ENCODE measurements around the gene CYLD.

Gene CYLD

DNA sequence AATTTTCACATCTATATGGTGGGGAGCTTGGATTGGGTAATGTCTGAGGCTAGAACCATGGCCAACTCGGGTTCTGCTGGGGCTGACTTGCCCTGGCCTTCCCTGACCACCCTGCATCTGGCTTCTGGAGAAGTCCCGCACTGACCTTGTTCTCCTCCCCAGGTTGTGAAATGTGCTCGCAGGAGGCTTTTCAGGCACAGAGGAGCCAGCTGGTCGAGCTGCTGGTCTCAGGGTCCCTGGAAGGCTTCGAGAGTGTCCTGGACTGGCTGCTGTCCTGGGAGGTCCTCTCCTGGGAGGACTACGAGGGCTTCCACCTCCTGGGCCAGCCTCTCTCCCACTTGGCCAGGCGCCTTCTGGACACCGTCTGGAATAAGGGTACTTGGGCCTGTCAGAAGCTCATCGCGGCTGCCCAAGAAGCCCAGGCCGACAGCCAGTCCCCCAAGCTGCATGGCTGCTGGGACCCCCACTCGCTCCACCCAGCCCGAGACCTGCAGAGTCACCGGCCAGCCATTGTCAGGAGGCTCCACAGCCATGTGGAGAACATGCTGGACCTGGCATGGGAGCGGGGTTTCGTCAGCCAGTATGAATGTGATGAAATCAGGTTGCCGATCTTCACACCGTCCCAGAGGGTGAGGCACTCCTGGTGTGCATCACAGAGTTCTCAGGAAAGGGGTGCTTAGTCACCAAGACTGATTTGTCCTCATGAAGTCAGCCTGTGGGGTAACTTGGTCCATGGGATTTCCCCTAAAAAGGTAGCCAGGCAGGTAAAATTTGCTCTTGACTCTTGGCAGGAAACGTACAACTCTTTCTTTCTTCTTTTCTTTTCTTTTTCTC is 42.3 kb upstream of the CYLD start:
- Histone ChIP-seq H3K4me3 (replicated peaks; ENCODE audit: insufficient read depth, low read length) (no peak overlapping the region), H3K27ac (replicated peaks) (no peak overlapping the region), H3K27me3 (ENCODE audit: insufficient read depth, poor library complexity, severe bottlenecking) (no peaks in the 10 kb centered on the region)
- DNase-seq (ENCODE audit: low read depth in 1 of 2, low spot score in 1 of 2): peak; percentile 52 to 82
- TF ChIP-seq, protein P1, sequence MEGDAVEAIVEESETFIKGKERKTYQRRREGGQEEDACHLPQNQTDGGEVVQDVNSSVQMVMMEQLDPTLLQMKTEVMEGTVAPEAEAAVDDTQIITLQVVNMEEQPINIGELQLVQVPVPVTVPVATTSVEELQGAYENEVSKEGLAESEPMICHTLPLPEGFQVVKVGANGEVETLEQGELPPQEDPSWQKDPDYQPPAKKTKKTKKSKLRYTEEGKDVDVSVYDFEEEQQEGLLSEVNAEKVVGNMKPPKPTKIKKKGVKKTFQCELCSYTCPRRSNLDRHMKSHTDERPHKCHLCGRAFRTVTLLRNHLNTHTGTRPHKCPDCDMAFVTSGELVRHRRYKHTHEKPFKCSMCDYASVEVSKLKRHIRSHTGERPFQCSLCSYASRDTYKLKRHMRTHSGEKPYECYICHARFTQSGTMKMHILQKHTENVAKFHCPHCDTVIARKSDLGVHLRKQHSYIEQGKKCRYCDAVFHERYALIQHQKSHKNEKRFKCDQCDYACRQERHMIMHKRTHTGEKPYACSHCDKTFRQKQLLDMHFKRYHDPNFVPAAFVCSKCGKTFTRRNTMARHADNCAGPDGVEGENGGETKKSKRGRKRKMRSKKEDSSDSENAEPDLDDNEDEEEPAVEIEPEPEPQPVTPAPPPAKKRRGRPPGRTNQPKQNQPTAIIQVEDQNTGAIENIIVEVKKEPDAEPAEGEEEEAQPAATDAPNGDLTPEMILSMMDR (IDR thresholded peaks at IDR 0.05; ENCODE audit: insufficient read depth, low read length): no peak
- no peak for TF ChIP-seq SPI1 (IDR thresholded peaks at IDR 0.05; ENCODE audit: borderline replicate concordance, low read depth)
- TF ChIP-seq, protein P2, sequence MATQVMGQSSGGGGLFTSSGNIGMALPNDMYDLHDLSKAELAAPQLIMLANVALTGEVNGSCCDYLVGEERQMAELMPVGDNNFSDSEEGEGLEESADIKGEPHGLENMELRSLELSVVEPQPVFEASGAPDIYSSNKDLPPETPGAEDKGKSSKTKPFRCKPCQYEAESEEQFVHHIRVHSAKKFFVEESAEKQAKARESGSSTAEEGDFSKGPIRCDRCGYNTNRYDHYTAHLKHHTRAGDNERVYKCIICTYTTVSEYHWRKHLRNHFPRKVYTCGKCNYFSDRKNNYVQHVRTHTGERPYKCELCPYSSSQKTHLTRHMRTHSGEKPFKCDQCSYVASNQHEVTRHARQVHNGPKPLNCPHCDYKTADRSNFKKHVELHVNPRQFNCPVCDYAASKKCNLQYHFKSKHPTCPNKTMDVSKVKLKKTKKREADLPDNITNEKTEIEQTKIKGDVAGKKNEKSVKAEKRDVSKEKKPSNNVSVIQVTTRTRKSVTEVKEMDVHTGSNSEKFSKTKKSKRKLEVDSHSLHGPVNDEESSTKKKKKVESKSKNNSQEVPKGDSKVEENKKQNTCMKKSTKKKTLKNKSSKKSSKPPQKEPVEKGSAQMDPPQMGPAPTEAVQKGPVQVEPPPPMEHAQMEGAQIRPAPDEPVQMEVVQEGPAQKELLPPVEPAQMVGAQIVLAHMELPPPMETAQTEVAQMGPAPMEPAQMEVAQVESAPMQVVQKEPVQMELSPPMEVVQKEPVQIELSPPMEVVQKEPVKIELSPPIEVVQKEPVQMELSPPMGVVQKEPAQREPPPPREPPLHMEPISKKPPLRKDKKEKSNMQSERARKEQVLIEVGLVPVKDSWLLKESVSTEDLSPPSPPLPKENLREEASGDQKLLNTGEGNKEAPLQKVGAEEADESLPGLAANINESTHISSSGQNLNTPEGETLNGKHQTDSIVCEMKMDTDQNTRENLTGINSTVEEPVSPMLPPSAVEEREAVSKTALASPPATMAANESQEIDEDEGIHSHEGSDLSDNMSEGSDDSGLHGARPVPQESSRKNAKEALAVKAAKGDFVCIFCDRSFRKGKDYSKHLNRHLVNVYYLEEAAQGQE (IDR thresholded peaks at IDR 0.05; ENCODE audit: insufficient replicate concordance, low read depth): no peak
- TF ChIP-seq GABPA (IDR thresholded peaks at IDR 0.05; ENCODE audit: low read depth): no peak
- no peak for TF ChIP-seq POLR2AphosphoS5 (IDR thresholded peaks at IDR 0.05; ENCODE audit: low read depth)

DNA sequence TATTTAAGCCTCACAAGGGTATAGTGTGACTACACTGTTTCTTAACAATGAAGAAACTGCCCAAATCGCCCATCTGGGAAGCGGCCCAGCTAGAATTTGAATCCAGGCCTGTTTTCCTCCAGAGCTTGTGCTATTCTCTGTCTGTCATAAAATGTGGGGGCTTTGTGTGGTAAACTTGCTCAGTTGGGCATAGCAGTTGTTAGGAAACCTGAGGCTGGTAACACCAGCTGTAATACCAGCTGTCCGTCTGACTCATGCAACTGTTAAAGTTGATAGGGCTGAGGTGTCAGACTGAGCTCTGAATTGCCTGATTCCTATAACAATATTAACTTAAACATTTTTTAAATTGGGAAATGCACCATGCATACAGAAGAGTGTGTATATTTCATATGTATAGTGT is 39.2 kb upstream of the CYLD start:
- peak in 1 of 2 experiments; percentile 23 for DNase-seq (ENCODE audit: low read depth in 1 of 2, low spot score in 1 of 2)
- TF ChIP-seq GABPA (IDR thresholded peaks at IDR 0.05; ENCODE audit: low read depth) (no peak), POLR2AphosphoS5 (IDR thresholded peaks at IDR 0.05; ENCODE audit: low read depth) (no peak)
- TF ChIP-seq, protein P1 (IDR thresholded peaks at IDR 0.05; ENCODE audit: insufficient read depth, low read length): no peak
- Histone ChIP-seq H3K4me3 (replicated peaks; ENCODE audit: insufficient read depth, low read length) (no peak overlapping the region), H3K27ac (replicated peaks) (no peak overlapping the region; the same call in 1 of the 2 replicates), H3K27me3 (ENCODE audit: insufficient read depth, poor library complexity, severe bottlenecking) (no peaks in the 10 kb centered on the region)

DNA sequence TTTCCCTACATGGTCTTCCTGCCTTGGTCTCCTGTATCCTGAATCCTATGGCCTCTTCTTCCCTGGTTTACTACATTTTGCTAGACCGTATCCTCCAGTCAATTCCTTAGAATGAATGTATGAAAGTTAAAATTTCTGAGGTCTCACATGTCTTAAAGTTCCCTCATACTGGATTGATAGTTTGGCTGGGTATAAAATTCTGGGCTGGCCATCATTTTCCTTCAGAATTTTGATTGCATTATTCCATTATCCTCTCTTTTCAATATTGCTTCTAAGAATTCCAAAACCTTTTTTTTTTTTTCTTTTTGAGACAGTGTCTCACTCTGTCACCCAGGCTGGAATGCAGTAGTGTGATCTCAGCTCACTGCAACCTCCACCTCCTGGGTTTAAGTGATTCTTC is 37.6 kb upstream of the CYLD start:
- Histone ChIP-seq H3K4me3 (replicated peaks; ENCODE audit: insufficient read depth, low read length) (no peak overlapping the region), H3K27ac (replicated peaks) (no peak overlapping the region), H3K27me3 (ENCODE audit: insufficient read depth, poor library complexity, severe bottlenecking) (no peaks in the 10 kb centered on the region)
- TF ChIP-seq, protein P1 (IDR thresholded peaks at IDR 0.05; ENCODE audit: insufficient read depth, low read length): no peak
- DNase-seq (ENCODE audit: low read depth in 1 of 2, low spot score in 1 of 2): no peak

DNA sequence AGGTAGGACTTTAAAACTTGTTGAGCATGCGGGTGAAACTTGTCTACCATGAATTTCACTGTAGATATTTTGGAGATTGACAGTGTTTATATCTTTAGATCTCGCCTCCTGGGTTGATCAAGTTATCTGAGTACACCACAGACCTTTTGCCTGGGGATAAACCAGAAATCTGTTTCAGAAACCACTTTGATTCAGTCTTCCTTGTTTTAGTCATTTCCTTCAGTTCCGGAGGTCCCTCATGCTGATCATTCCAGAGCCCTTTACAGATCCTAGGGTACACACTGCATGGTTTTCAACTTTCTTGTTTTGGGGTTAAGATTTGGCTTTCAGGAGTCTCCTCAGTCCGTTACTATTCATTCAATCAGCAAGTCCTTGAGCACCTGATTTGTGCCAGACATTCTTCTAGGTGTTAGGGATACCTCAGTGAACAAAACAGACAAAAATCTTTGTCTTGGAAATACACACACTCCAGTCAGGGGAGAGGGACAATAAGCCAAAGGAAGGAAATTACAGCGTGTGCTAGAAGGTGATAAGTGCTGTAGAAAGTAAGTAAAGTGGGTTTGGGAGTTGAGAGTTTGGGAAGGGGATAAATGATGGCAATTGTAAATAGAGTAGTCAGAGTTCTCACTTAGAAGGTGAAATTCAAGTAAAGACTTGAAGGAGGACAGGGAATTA is 36.3 kb upstream of the CYLD start:
- no peaks in the 10 kb centered on the region for H3K27me3 ChIP-seq (ENCODE audit: insufficient read depth, poor library complexity, severe bottlenecking)
- TF ChIP-seq SPI1 (IDR thresholded peaks at IDR 0.05; ENCODE audit: borderline replicate concordance, low read depth) (no peak), GABPA (IDR thresholded peaks at IDR 0.05; ENCODE audit: low read depth) (no peak), POLR2AphosphoS5 (IDR thresholded peaks at IDR 0.05; ENCODE audit: low read depth) (no peak)
- TF ChIP-seq, protein P2 (IDR thresholded peaks at IDR 0.05; ENCODE audit: insufficient replicate concordance, low read depth): no peak
- TF ChIP-seq, protein P1 (IDR thresholded peaks at IDR 0.05; ENCODE audit: insufficient read depth, low read length): no peak
- no peak for DNase-seq (ENCODE audit: low read depth in 1 of 2, low spot score in 1 of 2)
- H3K4me3 ChIP-seq (replicated peaks; ENCODE audit: insufficient read depth, low read length): no peak overlapping the region
- no peak overlapping the region for H3K27ac ChIP-seq (replicated peaks)
